GM10266 (cell line): ENCODE data around the gene TNKS1BP1.

Source experiments
- DNase-seq: peaks from one replicate; pipeline ENCODE4 v3.0.0; 2012; ENCODE audit errors: extremely low spot score
- CTCF ChIP-seq: IDR thresholded peaks from 2 replicates; pipeline ENCODE4 v1.5.1; 2012; ENCODE audit warnings: mild to moderate bottlenecking, low read depth; ENCODE audit not compliant: control insufficient read depth, insufficient read depth; ENCODE audit errors: missing control alignments

The TNKS1BP1 gene

GRCh38 chr11:57330029-57330428 lies 5.3 kb upstream of the TNKS1BP1 start:
- no peak for TF ChIP-seq CTCF
- DNase-seq = no peak

GRCh38 chr11:57327721-57328120 lies 3.0 kb upstream of the TNKS1BP1 start:
- no peak for TF ChIP-seq CTCF
- DNase-seq = no peak

GRCh38 chr11:57325735-57326048 lies 940 bp upstream of the TNKS1BP1 start:
- no peak for DNase-seq

GRCh38 chr11:57324154-57324885 lies 432 bp downstream of the TNKS1BP1 start:
- no peak for TF ChIP-seq CTCF
- peak; percentile 70 for DNase-seq

More at GRCh38 chr11:57325735-57326048, 940 bp upstream of the TNKS1BP1 start:
- no peak for TF ChIP-seq CTCF

GRCh38 chr11:57323855-57324153 lies 948 bp downstream of the TNKS1BP1 start:
- DNase-seq = no peak

GRCh38 chr11:57323167-57323854 lies 1.4 kb downstream of the TNKS1BP1 start:
- no peak for DNase-seq
- TF ChIP-seq CTCF = no peak

More at GRCh38 chr11:57323855-57324153, 948 bp downstream of the TNKS1BP1 start:
- no peak for TF ChIP-seq CTCF

GRCh38 chr11:57322256-57323166 lies 2.2 kb downstream of the TNKS1BP1 start:
- DNase-seq = no peak
- no peak for TF ChIP-seq CTCF
